Purkinje cell (primary cell): Measurements from ENCODE around the gene SLC35E3. TPM values are rescaled to one million over a fixed set of nuclear protein-coding genes. Genes with fewer than 3 reads are reported as not detected.

Source experiments
- polyA plus RNA-seq: library from polyadenylated mRNA; unstranded; fragments of >200 nt; fragmentation: Nextera tagmentation; gene quantifications from 2 replicates; pipeline ENCODE4 v1.2.1, GENCODE V29; 2014

SLC35E3 gene
- 9.7 and 16.7 TPM in 2 replicates for polyA plus RNA-seq

DNA sequence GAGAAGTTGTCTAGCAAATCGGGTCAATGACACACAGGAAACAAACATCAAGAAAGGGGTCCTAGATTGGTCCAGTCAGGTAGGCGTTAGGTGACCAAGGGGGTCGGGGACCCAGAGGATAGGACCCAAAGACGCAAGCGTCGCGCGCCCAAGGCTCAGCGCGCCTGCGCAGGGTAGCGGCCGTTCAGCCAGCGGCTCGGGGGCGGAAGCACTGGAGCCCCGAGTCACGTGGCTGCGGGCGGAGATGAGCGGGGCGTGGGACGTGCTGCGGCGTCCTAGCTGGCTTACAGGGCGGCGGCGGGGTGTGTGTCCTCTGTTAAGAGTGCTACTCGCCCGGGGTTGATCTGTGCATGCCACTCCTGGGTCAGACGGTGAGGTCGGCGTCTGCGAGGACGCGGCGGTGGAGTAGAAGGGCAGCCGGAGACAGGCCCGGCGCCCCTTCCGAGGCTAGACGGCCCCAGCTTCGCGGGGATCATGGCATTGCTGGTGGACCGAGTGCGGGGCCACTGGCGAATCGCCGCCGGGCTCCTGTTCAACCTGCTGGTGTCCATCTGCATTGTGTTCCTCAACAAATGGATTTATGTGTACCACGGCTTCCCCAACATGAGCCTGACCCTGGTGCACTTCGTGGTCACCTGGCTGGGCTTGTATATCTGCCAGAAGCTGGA, at the start of gene SLC35E3:
Gene SLC35E3 (plus strand): TSS at position 273 of the 668 bp plus-strand sequence. CDS start 202 bp downstream, at position 475.

DNA sequence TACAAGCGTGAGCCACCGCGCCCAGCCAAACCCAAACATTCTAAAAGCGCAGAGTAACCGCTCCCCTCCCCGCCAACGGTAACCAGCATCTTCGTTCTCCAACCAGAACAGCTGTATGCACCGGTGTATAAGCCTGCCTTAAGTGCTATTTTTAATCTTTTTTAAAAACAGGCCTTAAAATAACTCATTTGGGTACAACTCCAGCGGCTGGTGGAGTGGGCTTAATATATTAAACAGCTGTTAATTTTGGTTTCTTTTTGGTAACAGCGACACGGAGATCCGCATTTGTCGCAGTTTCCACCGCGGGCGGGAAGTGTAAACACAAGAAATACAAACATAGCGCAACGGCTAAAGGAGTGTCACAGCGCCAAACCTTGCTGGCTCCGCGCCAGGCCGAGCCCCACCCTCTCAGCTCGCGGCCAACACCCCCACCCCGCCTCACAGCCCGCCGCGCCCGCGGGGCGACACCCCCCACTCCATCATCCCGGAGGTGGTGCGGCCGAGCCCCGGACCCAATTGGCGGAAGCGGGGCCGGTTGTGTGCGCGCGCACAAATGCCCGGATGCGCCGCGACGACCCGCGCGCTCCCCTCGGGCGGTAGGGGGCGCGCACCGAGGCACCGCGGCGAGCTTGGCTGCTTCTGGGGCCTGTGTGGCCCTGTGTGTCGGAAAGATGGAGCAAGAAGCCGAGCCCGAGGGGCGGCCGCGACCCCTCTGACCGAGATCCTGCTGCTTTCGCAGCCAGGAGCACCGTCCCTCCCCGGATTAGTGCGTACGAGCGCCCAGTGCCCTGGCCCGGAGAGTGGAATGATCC, 61.8 kb downstream of the SLC35E3 start, which contains the start of gene MDM2:
Gene MDM2 (plus strand): TSS at position 602 of the 812 bp plus-strand sequence. CDS start 301 bp downstream, outside the sequence.

Other genes with a start within 250 kb of the SLC35E3 start
- gene RAP1B, start 135.3 kb upstream of the SLC35E3 start, polyA plus RNA-seq = 131 and 185 TPM in 2 replicates
- gene NUP107, start 59.2 kb upstream of the SLC35E3 start, polyA plus RNA-seq = 7.4 and 10.0 TPM in 2 replicates
- 36.8 and 57.4 TPM in 2 replicates for gene MDM2, start 62.0 kb downstream of the SLC35E3 start, polyA plus RNA-seq
- 0.19 TPM in 1 of 2 replicates, not detected in the other for gene CPM, start 187.0 kb downstream of the SLC35E3 start, polyA plus RNA-seq